GM12875 (cell line): ENCODE data around the gene ZMIZ1.
"Not testable (repeated sequence)": the region's sequence is repeated elsewhere in the genome, so short reads cannot be mapped to it uniquely, and the experiment has no call there.

Experiments
- H3K4me3 ChIP-seq: one replicate; pipeline ENCODE4 v1.5.1; 2011; ENCODE audit warnings: low read depth, low read length, control low read depth
- CTCF ChIP-seq: IDR thresholded peaks from 2 replicates; pipeline ENCODE4 v1.5.1; 2011; ENCODE audit warnings: low read depth, mild to moderate bottlenecking, control low read depth, inconsistent platforms, low read length, moderate library complexity, borderline replicate concordance; ENCODE audit not compliant: insufficient read depth

ZMIZ1 gene

GRCh38 chr10:79034271-79034876 lies 34.4 kb upstream of the ZMIZ1 start:
- H3K4me3 ChIP-seq = no peak overlapping the region

GRCh38 chr10:79036416-79036815 lies 32.4 kb upstream of the ZMIZ1 start:
- H3K4me3 ChIP-seq = not testable (repeated sequence)

More at GRCh38 chr10:79034271-79034876, 34.4 kb upstream of the ZMIZ1 start:
- no peak for TF ChIP-seq CTCF

- no peak for TF ChIP-seq CTCF
- H3K4me3 ChIP-seq = no peak overlapping the region
These were observed 30.5 kb upstream of the ZMIZ1 start for GRCh38 chr10:79038104-79038840.

- H3K4me3 ChIP-seq = no peak overlapping the region
- TF ChIP-seq CTCF = no peak
These were observed 29.9 kb upstream of the ZMIZ1 start for GRCh38 chr10:79038841-79039201.

- H3K4me3 ChIP-seq = no peak overlapping the region
- no peak for TF ChIP-seq CTCF
These were observed 25.9 kb upstream of the ZMIZ1 start for GRCh38 chr10:79042639-79043411.

GRCh38 chr10:79044036-79044632 lies 24.6 kb upstream of the ZMIZ1 start:
- H3K4me3 ChIP-seq = no peak overlapping the region
- no peak for TF ChIP-seq CTCF

GRCh38 chr10:79044846-79045245 lies 23.9 kb upstream of the ZMIZ1 start:
- no peak for TF ChIP-seq CTCF
- no peak overlapping the region for H3K4me3 ChIP-seq
